ENCODE data around the gene LIFR. TPM values are rescaled to one million over a fixed set of nuclear protein-coding genes. Genes with fewer than 3 reads are reported as not detected.

Gene LIFR
- total RNA-seq, 1 experiment from 2014 or later = 10.6 TPM

GRCh38 chr5:38446029-38446522 is 110.4 kb downstream of the LIFR start:
- H3K4me3 ChIP-seq (replicated peaks in 1 of 2; ENCODE audit: low read depth in 1 of 2, low read length in 2 of 2) = no peak overlapping the region
- H3K27me3 ChIP-seq (ENCODE audit: insufficient read depth, low read length) = no peaks in the 10 kb centered on the region
- no peak for TF ChIP-seq TCF7L2 (IDR thresholded peaks at IDR 0.05; ENCODE audit: borderline replicate concordance, extremely low read depth, insufficient read depth, insufficient read length)
- TF ChIP-seq ELF1 (IDR thresholded peaks at IDR 0.05; ENCODE audit: borderline replicate concordance, low read depth) = no peak
- TF ChIP-seq EGR1 (IDR thresholded peaks at IDR 0.05; ENCODE audit: low read depth) = no peak
- no peak for TF ChIP-seq FOSL1 (IDR thresholded peaks at IDR 0.05; ENCODE audit: low read depth)
- no peak for TF ChIP-seq CBX3 (IDR thresholded peaks at IDR 0.05; ENCODE audit: low read depth)
- TF ChIP-seq MAX (IDR thresholded peaks at IDR 0.05) = no peak
- TF ChIP-seq SIN3A (IDR thresholded peaks at IDR 0.05; ENCODE audit: low read depth) = no peak
- no peak for TF ChIP-seq ZBTB33 (IDR thresholded peaks at IDR 0.05; ENCODE audit: extremely low read depth, insufficient replicate concordance, low read length)
- no peak for TF ChIP-seq SP1 (IDR thresholded peaks at IDR 0.05; ENCODE audit: low read depth)
- no peak for TF ChIP-seq JUND (IDR thresholded peaks at IDR 0.05)
- CTCF ChIA-PET = no interaction called here
- no peak overlapping the region for H3K27ac ChIP-seq (ENCODE audit: low read depth, low read length)
- no peak overlapping the region for H2AFZ ChIP-seq (ENCODE audit: low read depth, low read length, poor library complexity, severe bottlenecking)
- H3K36me3 ChIP-seq (ENCODE audit: control insufficient read depth in 1 of 2, insufficient read depth in 2 of 2, low read length in 2 of 2) = no peaks in the 10 kb centered on the region
- no peaks in the 10 kb centered on the region for H3K9me3 ChIP-seq (ENCODE audit: control insufficient read depth in 1 of 2, insufficient read depth in 1 of 2, low read depth in 1 of 2, low read length in 2 of 2)
- no peaks in the 10 kb centered on the region for H3K9me2 ChIP-seq (ENCODE audit: insufficient read depth)
- RAD21 ChIA-PET (ENCODE audit: low non-redundant PET in 1 of 2, low total read pairs in 2 of 2, uncharacterized antibody in 2 of 2, unreplicated experiment in 2 of 2) = no interaction called here
- H3K4me2 ChIP-seq (ENCODE audit: low read length) = no peak overlapping the region
- no peaks in the 10 kb centered on the region for H3K79me2 ChIP-seq (ENCODE audit: insufficient read depth, low read length)
- BruUV-seq (replicated peaks) = no TSS peak
- H4K20me1 ChIP-seq (ENCODE audit: insufficient read depth) = no peaks in the 10 kb centered on the region
- intact Hi-C loops (cut with micrococcal nuclease) = no loop called here
- POLR2A ChIA-PET = no interaction called here
- H3K4me1 ChIP-seq (ENCODE audit: control insufficient read depth in 1 of 2, insufficient read depth in 2 of 2, low read length in 2 of 2) = no peaks in the 10 kb centered on the region
- no peak for DNase-seq (ENCODE audit: low read depth, low spot score)
- no peak overlapping the region for H3K9ac ChIP-seq (ENCODE audit: low read length)
- ATAC-seq = no peak

Data from HCT116 (cell line).